A549 (cell line): ENCODE measurements around the gene MPPED1. TPM values are rescaled to one million over a fixed set of nuclear protein-coding genes. Genes with fewer than 3 reads are reported as not detected.

Experiments used
- ATAC-seq, 2 experiments: fragments of 200-7000 bp in 1 of 2; fragments of >200 bp in 1 of 2; cut with Nextera tagmentation in 1 of 2; cut with Tn5 transposase in 1 of 2; 3 replicates each; pipeline versions ENCODE4 v1.8.0 to v1.9.1; 2018 to 2020; ENCODE audit warnings: mild to moderate bottlenecking in 1 of 2, moderate library complexity in 1 of 2
- CTCF ChIA-PET: fragments of 300-600 bp; sonication (Branson Sonifier 250); formaldehyde crosslinking; extraction: SDS; loops from one replicate; lab custom pipeline; 2021; ENCODE audit warnings: antibody characterized with exemption, inconsistent platforms; lab: Yijun Ruan, JAX
- POLR2A ChIA-PET: fragments of 350-600 bp; formaldehyde crosslinking; extraction: SDS; loops from one replicate; lab custom pipeline; 2021; ENCODE audit warnings: antibody characterized with exemption, inconsistent platforms; lab: Yijun Ruan, JAX
- DNase-seq, 2 experiments: peaks; one replicate each; pipeline versions ENCODE4 v3.0.0 to v3.0.0-alpha.2; 2011 to 2016; ENCODE audit warnings: low read depth in 1 of 2, low spot score in 1 of 2
- FAIRE-seq: peaks from 2 replicates; lab custom pipeline; 2011; peaks lifted over from hg19 to GRCh38; lab: Jason Lieb, UNC
- H3K27ac ChIP-seq, 2 experiments: fragments of >200 bp; sonication (Bioruptor Twin); formaldehyde crosslinking; 3 replicates each; pipeline ENCODE4 v1.5.1; 2016 to 2017
- H3K4me1 ChIP-seq: fragments of >200 bp; sonication (Bioruptor Twin); formaldehyde crosslinking; 3 replicates; pipeline ENCODE4 v1.6.1; 2016
- H3K4me2 ChIP-seq: fragments of >200 bp; sonication (Bioruptor Twin); formaldehyde crosslinking; 3 replicates; pipeline ENCODE4 v1.6.1; 2016
- H3K4me3 ChIP-seq: fragments of >200 bp; sonication (Bioruptor Twin); formaldehyde crosslinking; 3 replicates; pipeline ENCODE4 v1.5.1; 2016
- H3K9me3 ChIP-seq: fragments of >200 bp; sonication (Bioruptor Twin); formaldehyde crosslinking; 3 replicates; pipeline ENCODE4 v1.6.1; 2016
- BCL3 ChIP-seq: fragments of >200 bp; sonication (Bioruptor Twin); formaldehyde crosslinking; IDR thresholded peaks from 3 replicates; pipeline ENCODE4 v1.6.1; 2016
- CBX2 ChIP-seq: fragments of 200-600 bp; sonication (generic); IDR thresholded peaks from 2 replicates; pipeline ENCODE4 v1.6.1; 2016; ENCODE audit warnings: low read depth, mild to moderate bottlenecking, borderline replicate concordance
- CBX8 ChIP-seq: fragments of 200-600 bp; sonication (generic); IDR thresholded peaks from 2 replicates; pipeline ENCODE4 v1.6.1; 2016
- E2F6 ChIP-seq: IDR thresholded peaks from 2 replicates; pipeline ENCODE4 v1.6.1; 2012; ENCODE audit warnings: low read depth, borderline replicate concordance
- ELK1 ChIP-seq: fragments of 150-350 bp; IDR thresholded peaks from 2 replicates; pipeline ENCODE4 v1.6.1; 2014; ENCODE audit warnings: low read depth, mild to moderate bottlenecking, low read length
- EP300 ChIP-seq, 2 experiments: fragments of >200 bp; sonication (Bioruptor Twin); formaldehyde crosslinking; IDR thresholded peaks; 2 replicates in 1 of 2; 3 replicates in 1 of 2; pipeline ENCODE4 v1.6.1; 2016 to 2017
- ESRRA ChIP-seq: fragments of 150-350 bp; IDR thresholded peaks from 2 replicates; pipeline ENCODE4 v1.6.1; 2014; ENCODE audit warnings: mild to moderate bottlenecking, low read length, borderline replicate concordance
- FOSB ChIP-seq: fragments of 250-450 bp; sonication (Bioruptor Pico); IDR thresholded peaks from 2 replicates; pipeline ENCODE4 v1.5.0; 2020; ENCODE audit warnings: mild to moderate bottlenecking, moderate library complexity
- GATA3 ChIP-seq: IDR thresholded peaks from 2 replicates; pipeline ENCODE4 v1.6.1; 2012; ENCODE audit warnings: borderline replicate concordance
- HMGXB4 ChIP-seq: fragments of 250-450 bp; sonication (Bioruptor Pico); IDR thresholded peaks from 2 replicates; pipeline ENCODE4 v1.5.0; 2021; ENCODE audit warnings: mild to moderate bottlenecking, moderate library complexity, borderline replicate concordance
- HOXB13 ChIP-seq: fragments of 250-450 bp; sonication (Bioruptor Pico); IDR thresholded peaks from 2 replicates; pipeline ENCODE4 v1.5.0; 2020; ENCODE audit warnings: low read depth, mild to moderate bottlenecking, moderate library complexity
- JUN ChIP-seq, 2 experiments: fragments of >200 bp; sonication (Bioruptor Twin); formaldehyde crosslinking; IDR thresholded peaks; 2 replicates in 1 of 2; 3 replicates in 1 of 2; pipeline ENCODE4 v1.6.1; 2016 to 2017
- NFE2L2 ChIP-seq: fragments of 150-350 bp; conservative IDR thresholded peaks from 2 replicates; pipeline ENCODE4 v1.6.1; 2014; ENCODE audit warnings: low read length
- NR3C1 ChIP-seq: fragments of >200 bp; sonication (Bioruptor Twin); formaldehyde crosslinking; IDR thresholded peaks from 3 replicates; pipeline ENCODE4 v1.6.1; 2017
- PHF8 ChIP-seq: fragments of 200-600 bp; sonication (generic); IDR thresholded peaks from 2 replicates; pipeline ENCODE4 v1.6.1; 2016; ENCODE audit warnings: low read depth, mild to moderate bottlenecking, antibody characterized with exemption, moderate library complexity, borderline replicate concordance
- POLR2A ChIP-seq: IDR thresholded peaks from 2 replicates; pipeline ENCODE4 v1.6.1; 2012; ENCODE audit warnings: mild to moderate bottlenecking, low read length
- SMC3 ChIP-seq: fragments of >200 bp; sonication (Bioruptor Twin); formaldehyde crosslinking; IDR thresholded peaks from 3 replicates; pipeline ENCODE4 v1.6.1; 2018; ENCODE audit warnings: inconsistent platforms
- ZFP36 ChIP-seq: fragments of 450-650 bp; IDR thresholded peaks from 2 replicates; pipeline ENCODE4 v1.6.1; 2014; ENCODE audit warnings: borderline replicate concordance; ENCODE audit not compliant: partially characterized antibody
- WGBS: methylation state at CpG from one replicate; pipeline ENCODE4 v1.1.6; 2017; ENCODE audit errors: missing lambda C conversion rate; 5-methylcytosine and 5-hydroxymethylcytosine counted together
- polyA plus RNA-seq, 4 experiments: library from polyadenylated mRNA; depleted of rRNA in 3 of 4; stranded (reverse); fragments of >200 nt; fragmentation: RNase III in 1 of 4; extraction: RNeasy Plus Mini Kit Qiagen cat#74134 plus additional on column Dnase treatment in 1 of 4; gene quantifications; 2 replicates in 3 of 4; 3 replicates in 1 of 4; pipeline ENCODE4 v1.2.3, GENCODE V29; 2011 to 2017
- TF ChIP-seq, protein P1 (sequence below): IDR thresholded peaks from 2 replicates; pipeline ENCODE4 v1.6.1; 2012
- TF ChIP-seq, protein P2 (sequence below): fragments of 450-650 bp; IDR thresholded peaks from 2 replicates; pipeline ENCODE4 v1.6.1; 2014; ENCODE audit warnings: antibody characterized with exemption

MPPED1 gene
- polyA plus RNA-seq, 2 of the 4 experiments (the other 2 are of a cell fraction), result not detected

DNA sequence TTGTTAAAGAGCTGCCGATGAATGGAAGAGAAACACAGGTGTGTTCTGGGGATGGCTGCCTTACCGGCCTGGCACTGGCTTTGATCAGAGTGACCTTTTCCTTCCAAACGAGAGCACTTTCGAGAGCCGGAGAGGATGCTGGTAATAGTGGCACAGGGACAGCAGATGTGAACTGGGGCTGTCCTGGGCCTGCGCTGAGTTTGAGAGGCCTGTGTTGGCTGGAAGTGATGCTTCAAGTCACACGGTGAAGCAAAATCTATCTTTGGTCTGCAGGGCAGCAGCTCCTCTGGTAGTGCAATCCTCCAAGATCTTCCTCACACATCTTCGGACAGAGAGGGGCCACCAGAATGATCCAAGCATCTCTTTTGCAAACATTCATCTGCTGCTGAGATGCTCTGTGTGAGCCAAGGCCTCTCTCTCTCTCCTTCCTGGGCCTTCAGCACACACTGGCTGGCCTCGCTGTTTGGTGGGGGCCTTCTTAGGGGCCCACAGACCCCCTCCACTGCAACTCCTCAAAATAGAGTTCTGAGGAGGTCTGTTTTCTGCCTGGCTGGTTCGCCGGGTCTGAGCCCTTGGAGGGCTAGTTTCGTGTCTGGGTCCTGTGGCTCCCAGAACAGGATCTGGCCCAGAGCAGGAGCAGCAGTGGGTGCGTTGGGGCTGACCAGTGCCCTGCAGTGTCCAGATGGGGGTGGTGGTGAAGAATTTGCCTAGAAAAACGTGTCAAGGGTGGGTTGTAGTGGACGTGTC lies 6.4 kb downstream of the MPPED1 start:
- FAIRE-seq (no peak), DNase-seq (no peak), ATAC-seq (no peak)
- H3K9me3 ChIP-seq, result no peaks in the 10 kb centered on the region
- no peak overlapping the region for H3K4me2 ChIP-seq
- H3K27ac ChIP-seq, result no peak overlapping the region
- WGBS, result 64% methylated on average over 12 of the region's 15 CpGs
- H3K4me3 ChIP-seq, result no peak overlapping the region
- POLR2A ChIA-PET, result no interaction called here
- no peaks in the 10 kb centered on the region for H3K4me1 ChIP-seq
- CTCF ChIA-PET, result no interaction called here
- TF ChIP-seq JUN (IDR thresholded peaks at IDR 0.05) (no peak), HMGXB4 (CRISPR knock-in tag) (no peak), PHF8 (no peak), SMC3 (no peak), NR3C1 (no peak), ZFP36 (no peak), GATA3 (no peak), ESRRA (no peak), ELK1 (no peak), CBX2 (no peak), FOSB (CRISPR knock-in tag) (no peak), E2F6 (no peak), NFE2L2 (no peak), EP300 (IDR thresholded peaks at IDR 0.05) (no peak), BCL3 (no peak), HOXB13 (CRISPR knock-in tag) (no peak), POLR2A (no peak), CBX8 (no peak)
- TF ChIP-seq, protein P1, sequence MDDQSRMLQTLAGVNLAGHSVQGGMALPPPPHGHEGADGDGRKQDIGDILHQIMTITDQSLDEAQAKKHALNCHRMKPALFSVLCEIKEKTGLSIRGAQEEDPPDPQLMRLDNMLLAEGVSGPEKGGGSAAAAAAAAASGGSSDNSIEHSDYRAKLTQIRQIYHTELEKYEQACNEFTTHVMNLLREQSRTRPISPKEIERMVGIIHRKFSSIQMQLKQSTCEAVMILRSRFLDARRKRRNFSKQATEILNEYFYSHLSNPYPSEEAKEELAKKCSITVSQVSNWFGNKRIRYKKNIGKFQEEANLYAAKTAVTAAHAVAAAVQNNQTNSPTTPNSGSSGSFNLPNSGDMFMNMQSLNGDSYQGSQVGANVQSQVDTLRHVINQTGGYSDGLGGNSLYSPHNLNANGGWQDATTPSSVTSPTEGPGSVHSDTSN, result no peak
- TF ChIP-seq, protein P2, sequence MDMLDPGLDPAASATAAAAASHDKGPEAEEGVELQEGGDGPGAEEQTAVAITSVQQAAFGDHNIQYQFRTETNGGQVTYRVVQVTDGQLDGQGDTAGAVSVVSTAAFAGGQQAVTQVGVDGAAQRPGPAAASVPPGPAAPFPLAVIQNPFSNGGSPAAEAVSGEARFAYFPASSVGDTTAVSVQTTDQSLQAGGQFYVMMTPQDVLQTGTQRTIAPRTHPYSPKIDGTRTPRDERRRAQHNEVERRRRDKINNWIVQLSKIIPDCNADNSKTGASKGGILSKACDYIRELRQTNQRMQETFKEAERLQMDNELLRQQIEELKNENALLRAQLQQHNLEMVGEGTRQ, result no peak
